Measurements from ENCODE around the gene FLT1. TPM values are rescaled to one million over a fixed set of nuclear protein-coding genes. Genes with fewer than 3 reads are reported as not detected.

Gene FLT1
- total RNA-seq, 2 donors from 2014 or later = 12.3 to 44.6 TPM

GRCh38 chr13:28501547-28501946 is 6.6 kb upstream of the FLT1 start:
- Histone ChIP-seq H3K4me1 (ENCODE audit: control insufficient read depth in 1 of 2, low read depth in 2 of 2) (no peaks in the 10 kb centered on the region), H3K4me3 (no peak overlapping the region), H3K9me3 (no peaks in the 10 kb centered on the region), H3K27ac (no peak overlapping the region), H3K36me3 (no peaks in the 10 kb centered on the region), H3K27me3 (replicated peaks; ENCODE audit: insufficient read depth) (no peaks in the 10 kb centered on the region)
- ATAC-seq (ENCODE audit: insufficient number of reproducible peaks, low FRiP score, low read depth) = no peak
- no peak for TF ChIP-seq CTCF (IDR thresholded peaks at IDR 0.05)
- no peak for DNase-seq (ENCODE audit: low spot score)

- H3K4me1 ChIP-seq (ENCODE audit: control insufficient read depth in 1 of 2, low read depth in 2 of 2) = peaks cover 0 to 16% of the 10 kb centered on the region in 2 donors
- DNase-seq (ENCODE audit: low spot score) = no peak
- no peak for TF ChIP-seq CTCF (IDR thresholded peaks at IDR 0.05)
- H3K9me3 ChIP-seq = no peaks in the 10 kb centered on the region
- no peaks in the 10 kb centered on the region for H3K36me3 ChIP-seq
- no peak overlapping the region for H3K27ac ChIP-seq
- ATAC-seq (ENCODE audit: insufficient number of reproducible peaks, low FRiP score, low read depth) = no peak
- H3K4me3 ChIP-seq = no peak overlapping the region
- H3K27me3 ChIP-seq (replicated peaks; ENCODE audit: insufficient read depth) = no peaks in the 10 kb centered on the region
Observed at GRCh38 chr13:28499609-28500008, 4.7 kb upstream of the FLT1 start.

GRCh38 chr13:28498481-28499115 is 3.7 kb upstream of the FLT1 start:
- peaks cover 5% of the 10 kb centered on the region for H3K27me3 ChIP-seq (replicated peaks; ENCODE audit: insufficient read depth)
- no peaks in the 10 kb centered on the region for H3K9me3 ChIP-seq
- H3K4me1 ChIP-seq (ENCODE audit: control insufficient read depth in 1 of 2, low read depth in 2 of 2) = peaks cover 8 to 26% of the 10 kb centered on the region in 2 donors
- no peak overlapping the region for H3K27ac ChIP-seq
- no peaks in the 10 kb centered on the region for H3K36me3 ChIP-seq
- H3K4me3 ChIP-seq = no peak overlapping the region
- ATAC-seq (ENCODE audit: insufficient number of reproducible peaks, low FRiP score, low read depth) (no peak), DNase-seq (ENCODE audit: low spot score) (no peak)
- no peak for TF ChIP-seq CTCF (IDR thresholded peaks at IDR 0.05)

- Histone ChIP-seq H3K27ac (no peak overlapping the region), H3K27me3 (replicated peaks; ENCODE audit: insufficient read depth) (peaks cover 13% of the 10 kb centered on the region), H3K4me1 (ENCODE audit: control insufficient read depth in 1 of 2, low read depth in 2 of 2) (peaks cover 9 to 28% of the 10 kb centered on the region in 2 donors), H3K9me3 (no peaks in the 10 kb centered on the region), H3K36me3 (no peaks in the 10 kb centered on the region), H3K4me3 (no peak overlapping the region)
- DNase-seq (ENCODE audit: low spot score) (no peak), ATAC-seq (ENCODE audit: insufficient number of reproducible peaks, low FRiP score, low read depth) (no peak)
- TF ChIP-seq CTCF (IDR thresholded peaks at IDR 0.05) = no peak
Observed at GRCh38 chr13:28497143-28497876, 2.4 kb upstream of the FLT1 start.

GRCh38 chr13:28496188-28496564 is 1.2 kb upstream of the FLT1 start:
- peaks cover 9 to 28% of the 10 kb centered on the region in 2 donors for H3K4me1 ChIP-seq (ENCODE audit: control insufficient read depth in 1 of 2, low read depth in 2 of 2)
- DNase-seq (ENCODE audit: low spot score) = no peak
- H3K4me3 ChIP-seq = no peak overlapping the region
- H3K27me3 ChIP-seq (replicated peaks; ENCODE audit: insufficient read depth) = peaks cover 13% of the 10 kb centered on the region
- no peaks in the 10 kb centered on the region for H3K36me3 ChIP-seq
- H3K9me3 ChIP-seq = no peaks in the 10 kb centered on the region
- no peak overlapping the region for H3K27ac ChIP-seq
- no peak for ATAC-seq (ENCODE audit: insufficient number of reproducible peaks, low FRiP score, low read depth)
- TF ChIP-seq CTCF (IDR thresholded peaks at IDR 0.05) = no peak
